Measurements from ENCODE around the gene PTH1R. TPM values are rescaled to one million over a fixed set of nuclear protein-coding genes. Genes with fewer than 3 reads are reported as not detected.

The PTH1R gene
- total RNA-seq, 1 experiment from 2014 or later = not detected

- H3K36me3 ChIP-seq = peaks cover 20% of the 10 kb centered on the region
- no peak for DNase-seq (ENCODE audit: low read depth in 1 of 2, low spot score in 2 of 2)
- no peak overlapping the region for H3K4me3 ChIP-seq
- H3K9me3 ChIP-seq (replicated peaks) = no peaks in the 10 kb centered on the region
- H3K27ac ChIP-seq = no peak overlapping the region
- no peaks in the 10 kb centered on the region for H3K27me3 ChIP-seq (replicated peaks)
- H3K4me1 ChIP-seq (replicated peaks) = peaks cover 29% of the 10 kb centered on the region
These were observed 73.2 kb downstream of the PTH1R start for GRCh38 chr3:46950650-46951241.

DNA sequence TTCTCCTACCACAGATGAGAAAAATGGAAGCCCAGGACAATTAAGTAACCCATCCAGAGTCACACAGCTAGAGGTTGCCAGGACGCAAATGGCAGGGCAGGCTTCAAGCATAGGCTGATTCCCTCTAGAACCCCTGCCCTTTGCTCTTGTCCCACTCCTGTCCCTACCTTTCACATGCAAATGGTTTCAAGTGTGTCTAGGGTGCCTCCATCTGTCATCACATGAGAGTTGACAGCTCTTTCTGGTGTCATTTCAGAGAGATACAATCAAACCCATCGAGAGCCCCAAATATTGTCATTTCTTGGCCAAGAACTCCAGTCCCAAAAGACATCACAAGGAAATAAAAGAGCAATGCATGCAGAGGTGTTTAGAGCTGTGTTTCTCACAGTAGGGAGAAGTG is 75.3 kb downstream of the PTH1R start:
- peaks cover 18% of the 10 kb centered on the region for H3K4me1 ChIP-seq (replicated peaks)

More for the DNA sequence above, 75.3 kb downstream of the PTH1R start:
- Histone ChIP-seq H3K4me3 (no peak overlapping the region), H3K27ac (no peak overlapping the region), H3K9me3 (replicated peaks) (no peaks in the 10 kb centered on the region), H3K36me3 (peaks cover 8% of the 10 kb centered on the region; the same call in 1 of the 2 replicates), H3K27me3 (replicated peaks) (no peaks in the 10 kb centered on the region)
- no peak for DNase-seq (ENCODE audit: low read depth in 1 of 2, low spot score in 2 of 2)

Other genes with a start within 250 kb of the PTH1R start
- 0.37 TPM in 1 of 2 replicates, not detected in the other for gene ALS2CL, start 184.0 kb upstream of the PTH1R start, total RNA-seq (2014; rRNA removed; shearing (Covaris generic))
- gene TMIE, start 176.3 kb upstream of the PTH1R start, total RNA-seq (2014; rRNA removed; shearing (Covaris generic)) = not detected in 2 replicates
- not detected in 2 replicates for gene PRSS50, start 159.9 kb upstream of the PTH1R start, total RNA-seq (2014; rRNA removed; shearing (Covaris generic))
- gene MYL3, start 14.3 kb upstream of the PTH1R start, total RNA-seq (2014; rRNA removed; shearing (Covaris generic)) = not detected in 2 replicates
- 27.0 and 45.5 TPM in 2 replicates for gene CCDC12, start 99.0 kb downstream of the PTH1R start, total RNA-seq (2014; rRNA removed; shearing (Covaris generic))
- 0.53 and 2.0 TPM in 2 replicates for gene NBEAL2, start 101.9 kb downstream of the PTH1R start, total RNA-seq (2014; rRNA removed; shearing (Covaris generic))

Measured in SJSA1 (cell line).